NCI-H345 treated with DMSO at 0.1 percent for 48 hours (cell line): ENCODE measurements around the gene RPLP2.
A peak's percentile ranks its signal among the peaks of the same experiment; 100 is the strongest.

Experiments
- DNase-seq: peaks from one replicate; lab custom pipeline; 2025; ENCODE audit not compliant: unreplicated experiment; lab: John Stamatoyannopoulos, UW

Gene RPLP2

DNA sequence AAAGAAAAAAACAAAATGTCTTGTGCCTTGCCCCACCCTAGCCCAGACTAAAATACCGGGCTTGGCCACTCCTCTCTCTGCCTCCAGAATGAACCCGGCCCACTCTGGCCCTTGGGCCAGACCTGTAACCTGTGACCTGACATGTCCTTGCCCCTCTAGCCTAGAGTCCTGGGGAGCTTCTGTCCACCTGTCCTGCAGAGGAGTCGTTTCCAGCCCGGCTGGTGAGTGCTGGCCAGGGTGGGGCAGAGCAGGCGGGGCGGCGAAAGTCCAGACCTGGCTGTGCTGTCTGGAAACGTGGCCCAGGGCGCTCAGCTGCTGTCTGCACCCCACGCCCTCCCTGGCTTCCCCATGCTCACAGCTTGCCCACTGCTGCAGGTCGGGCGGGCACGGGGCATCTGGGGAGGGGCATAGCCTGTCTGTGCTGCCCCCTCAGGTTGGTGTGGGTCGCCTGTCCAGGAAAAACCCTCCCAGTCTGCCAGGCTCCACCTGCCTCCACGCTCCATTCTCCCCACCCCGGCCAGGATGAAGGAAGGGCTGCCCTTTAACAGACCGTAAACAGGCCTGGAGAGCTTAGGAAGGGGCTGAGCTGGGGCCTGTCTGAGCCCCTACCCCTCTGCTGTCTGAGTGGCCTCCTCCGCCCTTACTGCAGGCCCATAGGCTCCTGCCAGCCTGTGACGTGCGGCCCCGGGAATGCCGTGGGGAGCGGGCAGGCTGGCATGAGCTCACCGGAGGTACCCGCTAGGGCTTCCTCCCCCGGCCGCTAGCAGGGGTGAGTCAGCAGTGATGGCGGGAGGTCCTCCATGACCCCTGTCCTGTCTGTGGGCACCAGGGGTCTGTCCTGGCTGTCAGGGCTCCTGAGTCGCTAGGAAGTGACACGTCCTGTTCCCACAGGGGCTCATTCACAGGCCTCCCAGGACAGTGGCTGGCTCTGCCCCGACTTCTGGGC is 24.9 kb downstream of the RPLP2 start:
- no peak for DNase-seq

DNA sequence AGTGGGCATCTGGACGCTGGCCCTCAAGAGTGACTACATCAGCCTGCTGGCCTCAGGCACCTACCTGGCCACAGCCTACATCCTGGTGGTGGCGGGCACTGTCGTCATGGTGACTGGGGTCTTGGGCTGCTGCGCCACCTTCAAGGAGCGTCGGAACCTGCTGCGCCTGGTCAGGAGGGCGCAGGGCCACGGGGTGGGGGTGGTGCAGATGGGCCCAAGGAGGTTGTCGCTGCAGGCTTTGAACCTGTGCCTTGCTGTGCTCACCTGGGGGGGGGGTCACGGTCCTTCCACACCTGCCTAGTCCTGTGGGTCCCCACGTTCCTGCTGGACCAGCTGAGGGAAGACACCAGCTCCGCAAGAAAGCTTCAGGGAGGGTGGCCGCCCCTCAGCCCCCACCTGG is 26.5 kb downstream of the RPLP2 start:
- no peak for DNase-seq

DNA sequence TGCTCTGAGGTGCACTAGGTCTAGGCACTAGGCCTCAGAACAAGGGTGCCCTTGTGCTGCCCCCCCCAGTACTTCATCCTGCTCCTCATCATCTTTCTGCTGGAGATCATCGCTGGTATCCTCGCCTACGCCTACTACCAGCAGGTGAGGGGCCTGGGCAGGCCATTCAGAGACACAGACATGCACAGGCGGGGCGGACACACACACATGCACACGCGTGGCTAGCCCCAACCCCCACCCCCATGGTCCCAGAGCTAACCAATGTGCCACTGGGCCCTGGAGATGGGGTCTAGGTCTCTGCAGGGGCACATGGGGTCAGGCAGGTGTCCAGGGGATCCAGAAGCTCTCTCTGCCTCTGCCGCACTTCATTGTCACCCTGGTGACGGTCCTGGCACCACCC is 26.9 kb downstream of the RPLP2 start:
- DNase-seq: no peak

DNA sequence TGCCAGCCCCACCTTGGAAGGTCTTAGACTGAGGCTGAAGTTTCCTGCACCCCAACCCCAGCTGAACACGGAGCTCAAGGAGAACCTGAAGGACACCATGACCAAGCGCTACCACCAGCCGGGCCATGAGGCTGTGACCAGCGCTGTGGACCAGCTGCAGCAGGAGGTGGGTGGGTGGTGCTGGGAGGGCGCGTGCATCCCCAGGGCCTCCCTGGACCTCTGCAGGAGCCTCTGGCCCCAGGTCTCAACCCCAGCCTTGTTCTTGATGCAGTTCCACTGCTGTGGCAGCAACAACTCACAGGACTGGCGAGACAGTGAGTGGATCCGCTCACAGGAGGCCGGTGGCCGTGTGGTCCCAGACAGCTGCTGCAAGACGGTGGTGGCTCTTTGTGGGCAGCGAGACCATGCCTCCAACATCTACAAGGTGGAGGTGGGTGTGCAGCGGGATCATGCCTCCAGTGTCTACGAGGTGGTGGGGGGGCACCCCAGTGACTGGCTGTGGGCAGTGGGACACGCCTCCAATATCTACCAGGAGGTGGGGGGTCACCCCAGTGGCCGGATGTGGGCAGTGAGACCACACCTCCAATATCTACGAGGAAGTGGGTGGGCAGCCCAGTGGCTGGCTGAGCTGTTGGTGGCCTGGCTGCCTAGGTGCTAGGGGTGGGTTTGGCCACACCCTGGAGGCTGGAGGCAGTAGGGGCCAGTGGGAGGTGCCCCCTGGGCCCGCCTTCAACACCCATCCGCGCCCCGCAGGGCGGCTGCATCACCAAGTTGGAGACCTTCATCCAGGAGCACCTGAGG is 27.6 kb downstream of the RPLP2 start:
- no peak for DNase-seq

DNA sequence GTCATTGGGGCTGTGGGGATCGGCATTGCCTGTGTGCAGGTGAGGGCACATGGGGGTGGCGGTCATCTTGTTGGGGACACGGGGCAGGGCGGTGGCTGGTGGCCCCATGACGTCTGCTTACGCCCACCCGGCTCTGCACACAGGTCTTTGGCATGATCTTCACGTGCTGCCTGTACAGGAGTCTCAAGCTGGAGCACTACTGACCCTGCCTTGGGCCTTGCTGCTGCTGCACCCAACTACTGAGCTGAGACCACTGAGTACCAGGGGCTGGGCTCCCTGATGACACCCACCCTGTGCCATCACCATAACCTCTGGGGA is 28.2 kb downstream of the RPLP2 start:
- no peak for DNase-seq

DNA sequence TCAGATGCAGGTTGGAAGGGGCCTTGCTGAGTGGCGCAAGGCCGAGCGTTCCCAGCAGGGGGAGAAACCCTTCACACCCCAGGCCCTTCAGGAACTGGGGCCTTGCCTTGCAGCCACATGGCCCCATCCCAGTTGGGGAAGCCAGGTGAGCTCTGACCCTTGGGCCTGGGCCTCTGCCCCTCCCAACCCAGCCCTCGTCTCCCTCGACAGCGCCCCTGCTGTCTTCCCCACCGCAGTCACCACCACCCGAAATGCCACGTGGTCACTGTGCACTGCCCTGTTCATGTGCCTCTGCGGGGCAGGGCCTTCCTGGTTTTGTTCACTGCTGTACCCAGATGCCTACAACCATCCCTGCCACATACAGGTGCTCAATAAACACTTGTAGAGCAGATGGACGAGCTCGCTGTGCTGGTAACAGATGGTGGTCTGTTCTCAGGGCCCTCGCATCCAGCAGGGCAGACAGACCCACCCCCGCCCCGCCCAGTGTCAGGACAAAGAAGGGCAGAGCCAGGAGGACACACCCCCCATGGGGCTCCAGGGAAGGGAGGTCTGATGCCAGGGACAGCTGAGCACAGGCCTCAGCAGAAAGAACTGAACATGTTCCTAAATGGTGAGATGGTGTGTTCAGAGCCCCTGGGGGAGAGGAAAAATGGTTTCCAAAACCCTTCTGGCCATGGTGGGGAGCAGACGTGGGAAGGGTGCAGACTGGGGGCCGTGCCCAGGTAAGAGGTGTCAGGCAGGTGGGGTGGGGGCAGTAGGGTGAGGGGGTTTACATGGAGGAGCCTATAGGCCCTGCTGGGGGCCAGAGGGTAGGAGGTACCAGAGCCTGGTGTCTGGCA is 28.9 kb downstream of the RPLP2 start:
- DNase-seq: no peak

DNA sequence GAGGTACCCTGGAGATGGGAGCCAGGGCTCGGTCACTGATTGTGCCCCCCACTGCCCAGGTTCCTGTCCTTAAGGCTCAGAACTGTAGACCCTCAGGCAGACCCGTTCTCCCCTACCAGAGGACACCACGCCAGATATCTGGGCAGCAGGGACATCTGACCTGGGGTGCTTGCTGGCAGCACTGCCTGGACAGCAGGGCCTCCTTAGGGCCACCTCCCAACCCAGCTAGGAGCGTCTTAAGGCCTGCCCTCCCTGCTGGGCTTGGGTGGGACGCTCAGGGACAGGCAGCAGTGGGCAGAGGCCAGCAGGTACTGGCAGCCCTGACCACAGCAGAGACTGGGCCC is 29.5 kb downstream of the RPLP2 start:
- no peak for DNase-seq

DNA sequence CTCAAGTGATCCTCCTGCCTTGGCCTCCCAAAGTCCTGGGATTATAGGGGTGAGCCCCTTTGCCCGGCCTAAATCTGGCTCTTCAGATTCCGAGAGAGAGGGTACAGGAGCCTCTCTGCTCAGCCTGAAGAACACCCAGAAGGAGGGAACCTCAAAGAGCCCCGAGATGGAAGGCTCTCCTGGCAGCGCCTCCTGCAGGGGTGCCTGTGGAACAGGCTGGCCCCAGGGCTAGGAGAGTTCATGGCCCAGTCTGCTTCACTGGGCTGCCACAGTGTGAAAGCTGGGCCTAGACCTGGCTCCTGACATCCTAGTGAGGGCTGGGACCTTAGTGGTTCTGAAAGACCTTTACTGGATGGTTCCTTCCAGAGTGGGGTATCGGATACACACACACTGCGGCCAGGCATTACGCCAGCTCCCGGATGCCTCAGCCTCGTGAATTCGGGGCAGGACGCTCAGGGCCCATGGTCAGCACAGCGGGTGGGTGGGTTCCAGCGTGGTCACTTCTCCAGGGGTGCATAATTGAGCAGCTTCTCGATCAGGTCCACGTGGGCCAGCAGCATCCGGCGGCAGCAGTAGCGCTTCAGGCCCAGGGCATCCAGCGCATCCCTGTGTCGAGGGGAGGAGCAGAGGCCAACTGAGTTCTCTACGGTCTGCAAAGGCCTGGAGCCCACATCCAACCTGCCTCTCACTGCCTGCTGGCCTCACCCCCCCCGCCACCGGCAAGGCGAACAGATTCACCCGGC is 30.3 kb downstream of the RPLP2 start:
- DNase-seq: no peak

DNA sequence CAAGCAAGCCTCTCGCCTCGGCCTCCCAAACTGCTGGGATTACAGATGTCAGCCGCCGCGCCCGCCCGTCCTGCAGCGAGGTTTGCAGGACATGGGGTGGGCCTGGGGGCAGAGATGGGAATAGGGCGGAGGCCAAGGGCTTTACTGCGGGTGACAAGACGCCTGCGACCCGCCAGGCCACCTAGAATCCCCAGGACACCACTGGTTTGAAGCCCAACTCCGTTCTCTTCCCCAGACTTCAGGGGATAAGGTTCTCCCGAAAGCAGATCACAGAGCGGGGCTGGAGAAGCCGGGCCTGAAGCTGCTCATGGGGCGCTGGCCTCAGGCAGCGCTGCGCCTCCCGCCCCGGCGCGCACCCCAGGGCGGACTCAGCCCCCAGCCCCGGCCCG is 32.2 kb downstream of the RPLP2 start:
- no peak for DNase-seq

DNA sequence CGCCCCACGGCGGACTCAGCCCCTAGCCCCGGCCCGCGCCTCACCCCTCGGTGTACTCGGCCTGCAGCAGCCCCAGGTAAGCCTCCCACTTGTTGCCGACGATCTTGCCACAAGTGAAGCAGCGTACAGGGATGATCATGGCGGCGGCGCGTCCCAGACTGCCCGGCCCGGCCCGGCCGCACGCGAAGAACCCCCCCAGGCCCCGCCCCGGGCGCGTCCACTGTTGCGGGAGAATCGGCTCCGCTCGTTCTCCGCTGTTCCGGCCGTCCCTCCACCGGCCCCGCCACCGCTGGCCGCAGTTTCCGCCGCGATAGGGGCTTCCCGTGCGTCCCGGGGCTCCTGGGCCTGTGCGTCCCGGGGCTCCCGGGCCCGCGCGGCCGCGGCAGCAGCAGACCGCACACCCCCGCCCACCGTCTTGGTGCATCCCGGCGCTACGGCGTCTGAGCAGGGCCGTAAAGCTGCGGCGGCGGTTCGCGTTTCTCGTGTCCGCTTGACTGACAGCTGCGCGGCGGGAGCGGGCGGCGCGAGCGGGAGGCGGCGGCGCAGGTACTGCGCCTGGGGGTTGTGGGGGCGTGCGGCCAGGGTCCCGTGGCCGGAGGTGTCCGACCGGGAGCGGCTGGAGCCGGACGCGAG is 32.7 kb downstream of the RPLP2 start, which contains the start of the genes POLR2L and TSPAN4:
Gene POLR2L, minus strand, starts transcription at position 160 of the 633 bp plus-strand sequence. Its CDS starts 21 bp downstream, at position 139.
Gene TSPAN4, plus strand, starts transcription at position 483 of the 633 bp plus-strand sequence. CDS start 7,453 bp downstream, outside the sequence.
- DNase-seq: peak; percentile 58

DNA sequence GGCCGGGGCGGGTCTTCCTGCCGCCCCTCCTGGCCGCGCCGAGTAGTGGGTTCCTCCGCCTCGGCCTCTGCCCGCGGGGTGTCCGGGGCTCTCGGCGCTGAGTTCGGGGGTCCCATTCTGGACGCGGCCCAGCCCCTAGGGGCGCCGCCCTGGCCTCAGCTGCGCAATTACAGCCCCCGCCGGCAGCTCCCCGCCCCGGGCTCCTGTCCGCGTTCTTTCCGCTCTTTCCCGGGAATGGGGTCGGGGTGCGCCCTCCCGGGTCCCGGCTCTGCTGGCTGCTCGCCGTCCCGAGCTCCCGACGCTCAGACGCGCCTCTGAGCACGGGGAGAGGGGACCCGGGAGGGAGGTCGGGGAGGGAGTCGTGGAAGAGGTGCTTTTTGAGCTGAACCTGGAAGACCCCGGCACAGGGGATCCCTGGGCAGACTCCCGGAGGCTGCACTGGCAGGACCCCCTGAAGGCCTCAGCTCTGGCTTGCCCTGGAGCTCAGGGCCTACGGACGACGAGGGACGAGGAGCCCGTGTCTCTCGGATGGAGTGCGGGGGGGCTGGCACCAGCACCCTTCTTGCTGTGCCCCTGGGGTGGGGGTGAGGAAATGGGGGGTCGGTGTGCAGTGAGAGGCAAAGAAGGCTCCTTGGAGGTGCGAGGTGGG is 33.4 kb downstream of the RPLP2 start:
- DNase-seq: no peak

DNA sequence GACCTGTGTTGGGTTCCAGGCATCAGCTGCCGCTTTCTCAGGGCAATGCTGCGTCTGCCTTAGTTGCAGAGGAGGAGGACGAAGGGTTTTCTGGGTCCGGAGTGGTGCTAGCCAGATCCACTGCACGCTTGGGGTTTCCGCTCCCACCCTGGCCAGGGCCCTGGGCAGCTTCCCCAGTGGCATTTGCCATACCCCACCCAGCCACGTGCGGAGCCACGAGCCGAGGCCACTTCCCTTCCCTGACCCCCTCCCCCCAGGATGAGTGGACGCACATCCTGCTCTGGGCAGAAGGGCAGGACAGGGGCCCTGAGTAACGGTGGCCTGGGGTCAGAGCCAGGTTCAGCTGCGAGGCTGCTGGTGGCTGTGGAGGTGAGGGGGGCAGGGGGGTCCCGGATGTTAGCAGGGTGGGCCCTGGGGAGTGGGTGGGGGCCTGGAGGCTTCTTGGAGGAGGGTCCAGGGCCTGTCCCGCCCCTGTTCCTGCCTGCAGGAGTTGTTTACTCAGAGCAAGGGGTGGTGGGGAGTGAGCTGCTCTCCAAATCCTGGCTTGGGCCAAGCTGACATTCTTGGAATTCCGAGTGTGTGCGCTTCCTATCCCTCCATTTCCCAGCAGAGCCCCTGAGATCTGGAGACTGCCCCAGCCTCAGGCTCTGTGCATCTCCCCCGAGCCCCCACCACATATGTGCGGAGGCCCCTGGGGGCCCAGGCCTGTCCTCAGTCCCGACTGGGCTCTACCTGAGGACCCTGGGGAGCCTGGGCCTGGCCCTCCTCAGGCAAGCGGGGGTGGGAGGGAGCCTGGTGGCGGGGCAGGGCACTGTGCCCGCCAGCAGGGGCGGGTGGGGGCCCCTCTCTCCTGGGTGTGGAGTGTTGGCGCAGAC is 34.3 kb downstream of the RPLP2 start:
- no peak for DNase-seq

DNA sequence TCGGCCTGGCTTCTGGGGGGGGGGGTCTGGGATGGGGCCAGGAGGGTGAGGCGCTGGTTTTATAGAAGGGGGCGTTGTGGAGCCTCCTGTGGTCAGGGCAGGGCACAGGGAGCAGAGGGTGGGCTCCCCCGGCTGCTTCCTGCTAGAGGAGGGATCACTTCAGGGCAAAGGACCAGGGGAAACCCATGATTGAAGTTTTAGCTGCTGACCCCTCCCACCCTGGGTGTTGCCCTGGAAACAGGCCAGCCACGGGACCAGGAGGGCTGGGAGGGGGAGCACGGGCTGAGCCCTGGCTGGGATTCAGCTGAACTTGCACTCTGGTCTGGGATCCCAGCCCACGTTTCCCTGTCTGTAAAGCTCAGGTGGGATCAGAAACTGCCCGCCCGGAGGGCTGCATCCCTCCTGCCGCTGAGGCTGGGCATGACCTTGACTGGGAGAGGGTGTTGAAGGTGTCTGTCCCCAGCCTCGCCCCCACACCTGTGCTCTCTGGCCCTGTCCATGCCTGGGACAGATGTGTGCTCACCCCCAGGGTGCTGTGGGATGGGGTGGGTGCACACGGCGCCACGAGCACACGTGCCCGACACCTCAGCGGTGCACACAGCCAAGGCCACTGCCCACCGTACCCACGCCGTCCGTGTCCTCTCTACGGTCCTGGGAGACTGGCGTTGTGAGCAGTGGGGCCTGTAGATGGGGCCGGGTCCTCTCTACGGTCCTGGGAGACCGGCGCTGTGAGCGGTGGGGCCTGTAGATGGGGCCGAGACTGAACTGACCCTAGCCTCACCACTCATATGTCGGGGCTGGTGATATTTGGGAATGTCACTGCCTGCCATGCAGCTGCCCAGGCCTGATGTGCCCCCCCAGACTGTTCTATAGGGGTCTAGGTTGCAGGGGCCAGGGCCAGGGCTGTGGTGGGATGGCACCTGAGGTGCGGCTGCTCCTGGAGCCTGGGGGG is 35.2 kb downstream of the RPLP2 start:
- no peak for DNase-seq

DNA sequence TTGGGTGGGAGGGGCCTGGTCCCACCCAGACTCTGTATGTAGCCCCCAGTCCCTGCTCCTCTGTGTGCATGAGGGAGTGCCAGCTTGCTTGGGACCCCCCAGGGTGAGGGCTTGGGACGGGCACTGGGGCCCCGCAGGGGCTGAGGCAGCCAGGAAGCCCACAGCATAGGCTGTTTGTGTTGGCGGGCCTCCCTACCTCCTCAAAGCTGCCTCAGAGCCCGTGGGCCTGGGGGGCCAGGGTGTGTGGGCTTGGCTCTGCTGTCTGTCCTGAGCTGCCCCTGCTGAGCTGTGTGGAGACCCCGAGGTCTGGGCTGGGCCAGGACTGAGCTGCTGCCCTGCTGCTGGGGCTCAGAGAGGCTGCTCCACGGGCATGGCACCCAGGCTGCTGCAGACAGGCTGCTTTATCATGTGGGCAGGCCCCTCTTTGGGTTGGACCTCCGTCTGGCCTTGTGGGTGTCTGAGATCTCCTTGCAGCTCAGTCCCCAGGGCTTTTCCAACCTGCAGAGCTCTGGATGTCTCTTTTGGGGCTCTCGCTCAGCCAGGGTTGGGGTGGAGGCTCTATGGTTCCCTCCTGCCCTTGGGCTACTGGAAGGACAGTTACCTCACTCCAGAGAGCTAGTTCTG is 36.2 kb downstream of the RPLP2 start:
- no peak for DNase-seq

DNA sequence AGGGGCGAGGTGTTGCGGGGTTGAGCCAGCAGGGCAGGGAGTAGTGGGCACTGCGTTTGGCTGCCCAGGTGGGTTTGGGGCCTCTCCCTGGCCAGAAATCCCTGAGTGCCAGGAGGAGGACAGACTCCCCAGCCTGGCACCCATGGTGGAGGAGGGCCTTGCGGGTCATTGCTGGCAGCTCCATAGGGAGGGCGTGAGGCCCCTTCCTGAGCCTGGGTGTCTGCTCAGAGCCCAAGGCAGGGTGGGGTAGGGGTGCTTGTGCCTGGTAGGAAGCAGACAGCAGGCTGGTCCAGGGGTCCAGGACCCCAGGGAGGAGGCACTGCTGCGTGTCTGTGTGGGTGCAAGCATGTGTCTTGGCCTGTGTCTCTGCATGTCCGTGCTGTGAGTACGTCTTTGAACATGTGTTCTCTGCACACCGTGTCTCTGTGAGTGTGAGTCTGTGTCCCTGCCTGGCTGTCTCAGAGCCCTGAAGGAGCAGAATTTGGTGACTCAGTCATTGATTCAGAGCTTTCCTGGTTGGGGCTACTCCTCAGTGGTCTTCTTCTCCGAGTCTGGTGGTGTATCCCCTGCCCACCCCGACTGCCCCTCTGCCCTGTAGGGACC is 36.8 kb downstream of the RPLP2 start:
- DNase-seq: no peak

DNA sequence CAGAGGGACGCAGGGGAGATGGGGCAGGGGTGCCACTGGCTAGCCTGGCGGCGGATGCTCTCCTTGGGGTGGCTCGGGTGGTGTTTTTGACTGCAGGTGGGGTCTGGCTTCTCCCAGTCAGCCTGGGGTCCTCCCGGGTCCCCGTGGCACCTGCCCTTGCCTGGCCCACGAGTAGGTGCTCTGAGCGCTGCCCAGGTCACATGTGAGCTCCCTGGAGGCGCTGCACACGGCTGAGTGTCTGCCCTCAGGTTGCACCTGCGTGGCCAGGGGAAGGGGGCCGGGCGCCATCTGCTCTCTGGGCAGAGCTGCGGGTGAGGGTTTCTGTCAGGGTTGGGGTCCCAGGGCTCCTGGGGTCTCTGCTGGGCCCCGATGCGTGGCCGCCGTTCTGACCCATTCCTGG is 38.1 kb downstream of the RPLP2 start:
- DNase-seq: no peak
